GM23248 (cell line): ENCODE measurements around the gene TOMM40L.

ENCODE experiments used
- EZH2 ChIP-seq: fragments of 200-600 bp; sonication (generic); IDR thresholded peaks from 2 replicates; pipeline ENCODE4 v1.6.1; 2018; ENCODE audit warnings: antibody characterized with exemption, mild to moderate bottlenecking; ENCODE audit not compliant: insufficient read depth, poor library complexity, severe bottlenecking
- EZH2phosphoT487 ChIP-seq: fragments of 200-600 bp; sonication (generic); IDR thresholded peaks from 2 replicates; pipeline ENCODE4 v1.6.1; 2018; ENCODE audit warnings: antibody characterized with exemption, moderate library complexity, mild to moderate bottlenecking, low read depth; ENCODE audit not compliant: insufficient read depth

GRCh38 chr1:161216945-161217712 lies 8.7 kb upstream of the TOMM40L start:
- TF ChIP-seq EZH2 (no peak), EZH2phosphoT487 (no peak)
